Fibroblast of villous mesenchyme (primary cell): ENCODE results near the gene FAM185A. TPM values are rescaled to one million over a fixed set of nuclear protein-coding genes. Genes with fewer than 3 reads are reported as not detected.
A peak's percentile ranks its signal among the peaks of the same experiment; 100 is the strongest.

ENCODE experiments used
- DNase-seq: peaks from one replicate; pipeline ENCODE4 v3.0.0-alpha.2; 2010; ENCODE audit warnings: low read depth
- H3K4me3 ChIP-seq: 2 replicates; pipeline ENCODE4 v1.5.1; 2011; ENCODE audit warnings: low read depth, mild to moderate bottlenecking, low read length
- CTCF ChIP-seq: IDR thresholded peaks from 2 replicates; pipeline ENCODE4 v1.5.1; 2012; ENCODE audit warnings: low read depth, mild to moderate bottlenecking, low read length; ENCODE audit not compliant: insufficient read depth
- total RNA-seq: library from RNA; depleted of rRNA; stranded (reverse); fragments of >200 nt; gene quantifications from 2 replicates; pipeline ENCODE4 v1.2.3, GENCODE V29; 2012

The FAM185A gene
- total RNA-seq, 1 donor, result 8.2 TPM

GRCh38 chr7:102806613-102807012 lies 57.8 kb downstream of the FAM185A start:
- no peak for DNase-seq
- TF ChIP-seq CTCF, result no peak
- no peak overlapping the region for H3K4me3 ChIP-seq

- TF ChIP-seq CTCF, result no peak
- H3K4me3 ChIP-seq, result no peak overlapping the region
- no peak for DNase-seq
These were observed 62.1 kb downstream of the FAM185A start for GRCh38 chr7:102810916-102811315.

GRCh38 chr7:102811942-102812678 lies 63.3 kb downstream of the FAM185A start:
- peak; percentile 45 for DNase-seq
- TF ChIP-seq CTCF, result no peak
- H3K4me3 ChIP-seq, result no peak overlapping the region

- peak; percentile 58 for DNase-seq
- H3K4me3 ChIP-seq, result no peak overlapping the region
- no peak for TF ChIP-seq CTCF
These were observed 64.6 kb downstream of the FAM185A start for GRCh38 chr7:102813191-102814024.

- DNase-seq, result peak; percentile 42
- TF ChIP-seq CTCF, result no peak
- H3K4me3 ChIP-seq, result no peak overlapping the region
These were observed 65.2 kb downstream of the FAM185A start for GRCh38 chr7:102814025-102814471.

GRCh38 chr7:102817616-102818573 lies 69.1 kb downstream of the FAM185A start:
- no peak for TF ChIP-seq CTCF
- no peak for DNase-seq
- no peak overlapping the region for H3K4me3 ChIP-seq
